G401.6 (cell line): ENCODE results near the gene PAQR4.

Experiments
- FAIRE-seq: peaks from 2 replicates; lab custom pipeline; 2012; peaks lifted over from hg19 to GRCh38; lab: Jason Lieb, UNC

PAQR4 gene

DNA sequence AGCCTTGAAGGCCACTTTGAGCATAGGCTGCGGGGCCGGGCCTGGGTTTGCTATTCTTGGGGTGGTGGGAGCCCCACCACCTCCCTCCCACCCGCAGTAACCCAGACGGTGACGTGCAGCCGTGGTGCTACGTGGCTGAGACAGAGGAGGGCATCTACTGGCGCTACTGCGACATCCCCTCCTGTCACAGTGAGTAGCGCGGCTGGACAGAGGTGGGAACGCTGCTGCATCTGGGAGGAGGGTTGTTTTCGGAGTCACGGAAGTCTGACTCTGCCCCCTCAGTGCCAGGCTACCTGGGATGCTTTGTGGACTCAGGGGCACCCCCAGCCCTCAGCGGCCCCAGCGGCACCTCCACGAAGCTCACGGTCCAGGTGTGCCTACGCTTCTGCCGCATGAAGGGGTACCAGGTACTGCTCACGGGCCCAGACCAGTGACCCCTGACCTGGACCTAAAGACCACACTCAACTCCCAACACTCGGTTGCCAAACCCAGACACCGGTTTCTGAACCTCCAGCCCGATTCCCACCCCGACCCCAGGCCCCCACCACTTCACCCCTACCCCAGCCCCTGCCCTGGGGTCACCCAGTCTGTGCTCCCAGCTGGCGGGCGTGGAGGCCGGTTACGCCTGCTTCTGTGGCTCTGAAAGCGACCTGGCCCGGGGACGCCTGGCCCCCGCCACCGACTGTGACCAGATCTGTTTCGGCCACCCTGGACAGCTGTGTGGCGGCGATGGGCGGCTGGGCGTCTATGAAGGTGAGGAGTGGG is 2.9 kb upstream of the PAQR4 start:
- FAIRE-seq, result no peak

DNA sequence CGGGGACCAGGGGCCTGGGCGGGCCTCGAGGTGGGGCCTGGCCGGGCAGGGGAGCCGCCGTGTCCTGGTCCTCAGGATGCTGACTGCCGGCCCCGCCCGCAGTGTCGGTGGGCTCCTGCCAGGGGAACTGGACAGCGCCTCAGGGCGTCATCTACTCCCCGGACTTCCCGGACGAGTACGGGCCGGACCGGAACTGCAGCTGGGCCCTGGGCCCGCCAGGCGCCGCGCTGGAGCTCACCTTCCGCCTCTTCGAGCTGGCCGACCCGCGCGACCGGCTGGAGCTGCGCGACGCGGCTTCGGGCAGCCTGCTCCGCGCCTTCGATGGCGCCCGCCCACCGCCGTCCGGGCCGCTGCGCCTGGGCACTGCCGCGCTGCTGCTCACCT is 2.3 kb upstream of the PAQR4 start:
- FAIRE-seq, result no peak

- FAIRE-seq, result no peak
Measured at GRCh38 chr16:2967211-2967631, 1.9 kb upstream of the PAQR4 start.

- no peak for FAIRE-seq
Measured at GRCh38 chr16:2967721-2968161, 1.4 kb upstream of the PAQR4 start.

- peak; percentile 30 for FAIRE-seq
Measured at GRCh38 chr16:2968368-2968737, 795 bp upstream of the PAQR4 start.

- FAIRE-seq, result peak; percentile 36
Measured at GRCh38 chr16:2969545-2970521, 685 bp downstream of the PAQR4 start.

DNA sequence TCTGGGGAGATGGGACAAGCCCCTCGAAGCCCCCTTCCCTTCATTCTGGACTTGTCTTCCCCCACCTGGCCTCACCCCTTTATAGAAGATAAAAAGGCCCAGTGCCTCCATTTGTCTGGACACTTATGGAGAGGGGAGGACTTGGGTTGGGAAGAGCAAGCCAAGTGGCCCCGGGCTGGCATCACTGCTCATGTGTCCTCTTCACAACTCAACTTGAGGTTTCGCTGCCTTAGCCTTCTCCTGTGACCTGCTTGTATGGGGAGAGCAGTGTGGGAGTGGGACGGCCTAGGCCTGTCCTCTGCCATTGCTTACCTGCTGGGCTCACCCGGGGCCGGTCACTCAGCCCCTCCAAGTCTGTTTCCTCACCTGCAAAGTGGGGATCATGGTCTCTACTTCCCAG is 1.4 kb downstream of the PAQR4 start:
- FAIRE-seq, result no peak

DNA sequence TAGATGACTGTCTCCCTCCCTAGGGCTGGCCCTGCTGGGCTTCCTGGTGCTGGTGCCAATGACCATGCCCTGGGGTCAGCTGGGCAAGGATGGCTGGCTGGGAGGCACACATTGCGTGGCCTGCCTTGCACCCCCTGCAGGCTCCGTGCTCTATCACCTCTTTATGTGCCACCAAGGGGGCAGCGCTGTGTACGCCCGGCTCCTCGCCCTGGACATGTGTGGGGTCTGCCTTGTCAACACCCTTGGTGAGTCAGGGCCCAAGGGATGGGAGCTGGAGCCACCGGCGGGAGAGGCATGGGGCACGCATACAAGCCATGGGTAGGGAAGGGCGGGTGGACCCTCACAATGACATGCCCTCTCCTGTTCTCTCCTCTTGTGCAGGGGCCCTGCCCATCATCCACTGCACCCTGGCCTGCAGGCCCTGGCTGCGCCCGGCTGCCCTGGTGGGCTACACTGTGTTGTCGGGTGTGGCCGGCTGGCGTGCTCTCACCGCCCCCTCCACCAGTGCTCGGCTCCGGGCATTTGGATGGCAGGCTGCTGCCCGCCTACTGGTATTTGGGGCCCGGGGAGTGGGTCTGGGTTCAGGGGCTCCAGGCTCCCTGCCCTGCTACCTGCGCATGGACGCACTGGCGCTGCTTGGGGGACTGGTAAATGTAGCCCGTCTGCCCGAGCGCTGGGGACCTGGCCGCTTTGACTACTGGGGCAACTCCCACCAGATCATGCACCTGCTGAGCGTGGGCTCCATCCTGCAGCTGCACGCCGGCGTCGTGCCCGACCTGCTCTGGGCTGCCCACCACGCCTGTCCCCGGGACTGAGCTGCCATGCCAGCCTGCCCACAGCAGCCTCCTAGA is 2.2 kb downstream of the PAQR4 start:
- no peak for FAIRE-seq

- FAIRE-seq, result no peak
Measured at GRCh38 chr16:2971985-2972784, 3.0 kb downstream of the PAQR4 start.

GRCh38 chr16:2973093-2973492 is 3.9 kb downstream of the PAQR4 start:
- no peak for FAIRE-seq

DNA sequence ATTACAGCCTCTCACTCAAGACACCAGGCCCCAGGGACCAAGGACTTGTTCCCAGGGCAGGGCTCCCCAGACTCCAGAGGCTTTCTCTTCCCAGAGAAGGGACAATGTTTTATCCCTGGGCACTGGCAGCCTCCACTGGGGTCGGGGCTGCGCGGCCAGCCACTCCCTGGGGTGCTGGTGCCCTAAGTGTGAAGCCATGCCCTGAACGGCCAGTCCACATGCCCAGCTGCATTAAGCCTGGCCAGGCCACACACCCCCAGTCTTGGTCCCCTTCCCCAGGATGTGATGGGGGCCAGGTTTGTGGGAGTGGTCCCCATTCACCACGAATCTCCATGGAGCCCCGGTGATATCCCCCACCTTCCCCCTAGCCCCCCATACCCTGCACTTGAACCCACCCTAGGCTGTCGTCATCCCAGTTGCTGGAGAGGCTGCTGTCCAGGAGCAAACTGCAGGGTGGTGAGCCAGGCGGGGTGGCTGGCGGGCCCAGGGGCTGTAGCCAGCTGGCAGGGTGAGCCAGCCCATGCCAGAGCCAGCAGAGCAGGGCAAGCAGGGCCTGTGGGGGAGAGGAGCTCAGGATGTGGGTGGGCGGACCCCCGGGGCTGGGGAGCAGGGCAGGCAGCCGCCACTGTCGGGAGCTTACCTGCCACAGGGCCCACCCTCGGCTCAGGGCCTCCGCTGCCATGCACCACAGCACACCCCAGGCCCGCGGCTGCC is 4.6 kb downstream of the PAQR4 start:
- no peak for FAIRE-seq

- no peak for FAIRE-seq
Measured at GRCh38 chr16:2974319-2975056, 5.3 kb downstream of the PAQR4 start.

GRCh38 chr16:2975161-2975795 is 6.1 kb downstream of the PAQR4 start:
- FAIRE-seq, result no peak

- no peak for FAIRE-seq
Measured at GRCh38 chr16:2976201-2976600, 7.1 kb downstream of the PAQR4 start.

DNA sequence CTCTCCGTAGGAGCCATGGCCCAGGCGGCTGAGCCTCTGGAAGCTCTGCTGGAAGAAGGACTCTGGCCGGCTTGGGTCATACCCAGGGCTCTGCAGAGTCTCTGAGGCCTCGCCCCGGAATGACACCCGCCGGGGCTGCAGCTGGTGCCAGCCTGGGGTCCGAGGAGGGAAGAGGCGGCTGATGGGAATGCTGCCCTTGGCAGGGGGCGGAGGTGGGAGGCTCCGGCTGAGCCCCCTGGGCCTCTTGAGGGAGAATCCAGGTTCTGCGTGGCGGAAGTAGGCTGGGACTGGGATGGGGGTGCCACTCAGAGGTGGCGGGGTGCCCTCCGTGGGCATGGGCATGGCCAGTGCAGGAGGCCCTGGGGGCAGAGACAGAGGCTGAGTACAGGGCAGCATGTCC is 7.5 kb downstream of the PAQR4 start:
- no peak for FAIRE-seq

GRCh38 chr16:2977440-2977839 is 8.3 kb downstream of the PAQR4 start:
- no peak for FAIRE-seq

DNA sequence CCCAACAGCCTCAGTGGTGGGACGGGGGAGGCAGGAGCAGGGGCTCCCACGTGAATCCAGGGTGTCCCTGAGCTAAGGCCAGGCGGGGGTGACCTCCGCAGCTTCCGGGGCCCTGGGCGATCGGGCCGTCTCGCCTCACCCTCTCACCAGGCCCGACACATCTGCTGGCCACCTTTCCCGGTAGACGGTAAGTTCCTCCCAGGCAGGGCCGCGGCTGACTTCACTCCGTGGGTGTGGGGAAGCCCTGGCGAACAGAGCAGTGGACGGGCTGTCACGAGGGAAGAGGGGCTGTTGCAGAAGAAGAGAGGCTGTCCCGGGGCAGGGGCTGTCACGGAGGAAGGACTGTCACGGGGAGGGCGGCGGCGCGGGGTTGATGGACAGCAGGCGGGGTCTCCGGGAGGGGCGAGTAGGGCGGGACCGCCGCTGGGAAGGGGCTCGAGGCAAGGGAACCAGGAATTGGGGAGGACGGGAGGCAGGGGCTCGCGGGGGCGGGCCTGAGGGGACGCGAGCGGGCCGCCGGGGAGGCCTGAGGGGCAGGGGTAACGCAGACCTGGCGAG is 10.6 kb downstream of the PAQR4 start:
- FAIRE-seq, result no peak

DNA sequence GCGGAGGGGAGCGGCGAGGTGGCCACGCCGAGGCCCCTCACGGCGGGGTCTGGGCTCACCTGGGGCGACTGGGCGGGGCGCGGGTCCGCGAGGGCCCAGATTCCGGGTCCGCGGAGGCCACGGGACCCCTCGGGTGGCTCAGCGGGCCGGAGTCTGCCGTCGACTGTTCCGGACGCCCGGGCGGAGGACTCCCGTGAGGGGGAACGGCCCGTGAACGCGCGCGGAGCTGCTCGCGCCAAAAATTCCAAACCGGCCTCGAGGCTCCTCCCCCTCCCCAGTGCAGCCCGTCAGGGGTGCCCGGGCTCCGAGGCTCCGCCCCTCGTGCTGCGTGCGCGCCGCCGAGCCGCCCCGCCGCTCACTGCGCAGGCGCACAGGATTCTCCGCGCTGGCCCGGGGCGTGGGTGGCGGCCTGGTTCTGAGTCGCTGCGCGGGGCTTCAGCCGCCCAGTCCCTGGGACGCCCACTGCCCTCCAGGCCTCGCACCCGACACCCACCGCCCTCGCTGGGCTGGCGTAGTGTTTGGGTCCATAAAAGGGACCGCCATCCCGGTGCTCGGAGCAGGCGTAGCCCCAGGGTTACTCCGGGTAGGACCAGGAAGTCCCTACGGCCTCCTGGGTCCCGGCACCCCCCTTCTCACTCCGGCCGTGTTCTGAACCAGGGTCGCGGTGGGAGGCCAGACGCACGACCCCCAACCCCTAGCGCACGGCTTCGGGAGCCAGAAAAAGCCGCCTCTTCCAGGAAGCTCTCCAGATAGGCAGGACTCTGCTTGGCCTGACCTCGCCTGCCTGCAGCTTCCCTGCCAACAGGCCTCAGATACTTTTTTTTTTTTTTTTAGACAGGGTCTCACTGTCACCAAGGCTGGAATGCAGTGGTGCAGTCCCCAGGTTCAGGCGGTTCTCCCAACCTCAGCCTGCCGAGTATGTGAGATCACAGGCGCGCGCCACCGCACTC is 11.4 kb downstream of the PAQR4 start, which contains the start of gene PKMYT1:
Gene PKMYT1, minus strand, starts transcription at position 220 of the 950 bp plus-strand sequence. CDS start 789 bp downstream, outside the sequence.
- no peak for FAIRE-seq
